Neural progenitor cell (in vitro differentiated cells): Measurements from ENCODE around the gene SLCO6A1.

Source experiments
- CTCF ChIP-seq: fragments of 200-600 bp; sonication (generic); IDR thresholded peaks from 2 replicates; pipeline ENCODE4 v1.5.1; 2017; ENCODE audit warnings: antibody characterized with exemption, mild to moderate bottlenecking
- EZH2phosphoT487 ChIP-seq: fragments of 200-600 bp; sonication (generic); IDR thresholded peaks from 2 replicates; pipeline ENCODE4 v1.6.1; 2017; ENCODE audit warnings: antibody characterized with exemption

GRCh38 chr5:102511666-102512065, 12.9 kb upstream of the SLCO6A1 start:
- TF ChIP-seq CTCF (no peak), EZH2phosphoT487 (no peak)
